Endodermal cell (in vitro differentiated cells): ENCODE data around the gene RNF5. TPM values are rescaled to one million over a fixed set of nuclear protein-coding genes. Genes with fewer than 3 reads are reported as not detected.

Source experiments
- DNase-seq: peaks from one replicate; pipeline ENCODE4 v3.0.0-alpha.2; 2017
- H3K27ac ChIP-seq: 2 replicates; pipeline ENCODE4 v1.5.1; 2013; ENCODE audit warnings: mild to moderate bottlenecking, low read depth, low read length, moderate library complexity
- H3K27me3 ChIP-seq: 2 replicates; pipeline ENCODE4 v1.6.1; 2013; ENCODE audit warnings: mild to moderate bottlenecking, low read length, moderate library complexity; ENCODE audit not compliant: insufficient read depth, control insufficient read depth, poor library complexity, severe bottlenecking
- H3K36me3 ChIP-seq: 2 replicates; pipeline ENCODE4 v1.7.0; 2013; ENCODE audit warnings: mild to moderate bottlenecking, low read length, moderate library complexity; ENCODE audit not compliant: control insufficient read depth, insufficient read depth
- H3K4me1 ChIP-seq: one replicate; pipeline ENCODE4 v1.7.0; 2013; ENCODE audit warnings: low read length; ENCODE audit not compliant: control insufficient read depth, insufficient read depth
- H3K4me3 ChIP-seq: 2 replicates; pipeline ENCODE4 v1.5.1; 2013; ENCODE audit warnings: mild to moderate bottlenecking, low read length, moderate library complexity
- H3K9ac ChIP-seq: 2 replicates; pipeline ENCODE4 v1.6.1; 2013; ENCODE audit warnings: mild to moderate bottlenecking, low read length, moderate library complexity; ENCODE audit not compliant: poor library complexity, severe bottlenecking; ENCODE audit errors: extremely low read depth
- H3K9me3 ChIP-seq: 2 replicates; pipeline ENCODE4 v1.6.1; 2013; ENCODE audit warnings: mild to moderate bottlenecking, low read length, moderate library complexity; ENCODE audit not compliant: control insufficient read depth
- H3K27ac Mint-ChIP-seq: 2 replicates; pipeline ENCODE4 v1.8.0; 2020; ENCODE audit warnings: mixed read lengths
- H3K27me3 Mint-ChIP-seq: 2 replicates; pipeline ENCODE4 v1.8.0; 2021; ENCODE audit warnings: mild to moderate bottlenecking, mixed read lengths; ENCODE audit not compliant: insufficient read depth
- H3K36me3 Mint-ChIP-seq: 2 replicates; pipeline ENCODE4 v1.8.0; 2020; ENCODE audit warnings: low read depth, mixed read lengths
- H3K4me1 Mint-ChIP-seq: 2 replicates; pipeline ENCODE4 v1.8.0; 2020; ENCODE audit warnings: mixed read lengths
- H3K4me3 Mint-ChIP-seq: 2 replicates; pipeline ENCODE4 v1.8.0; 2020; ENCODE audit warnings: mild to moderate bottlenecking, moderate library complexity, mixed read lengths
- H3K9me3 Mint-ChIP-seq: 2 replicates; pipeline ENCODE4 v1.8.0; 2020; ENCODE audit warnings: mild to moderate bottlenecking, mixed read lengths
- CTCF ChIP-seq: fragments of 200-600 bp; sonication (generic); conservative IDR thresholded peaks from 2 replicates; pipeline ENCODE4 v1.5.0; 2021; ENCODE audit warnings: antibody characterized with exemption, mild to moderate bottlenecking
- WGBS, 2 experiments: methylation state at CpG; one replicate each; pipeline versions ENCODE4 v1.1.5 to v1.1.7; 2013; ENCODE audit warnings: missing lambda C conversion rate in 2 of 2, mixed read lengths in 1 of 2; ENCODE audit not compliant: insufficient coverage in 1 of 2, insufficient read length in 1 of 2; 5-methylcytosine and 5-hydroxymethylcytosine counted together
- total RNA-seq, 2 donors: library from RNA; stranded (reverse); fragmentation: NEBNext Ultra II Directional in 1 of 2; extraction: Animal tissue kit (Norgen Biotek cat#: 25700) in 1 of 2; gene quantifications; 2 replicates in 1 of 2; 3 replicates in 1 of 2; pipeline ENCODE4 v1.2.1, GENCODE V29; 2021

Gene RNF5
- total RNA-seq, 2 donors from 2014 or later: 68.0 to 71.3 TPM

GRCh38 chr6:32170294-32170693 is 7.9 kb upstream of the RNF5 start:
- no peaks in the 10 kb centered on the region for H3K27me3 Mint-ChIP-seq
- Histone ChIP-seq H3K36me3 (peaks cover 68% of the 10 kb centered on the region), H3K4me3 (no peak overlapping the region), H3K27ac (no peak overlapping the region), H3K4me1 (peaks cover 26% of the 10 kb centered on the region), H3K9me3 (no peaks in the 10 kb centered on the region), H3K27me3 (no peaks in the 10 kb centered on the region), H3K9ac (no peak overlapping the region)
- H3K36me3 Mint-ChIP-seq: peaks cover 68% of the 10 kb centered on the region
- no peak for DNase-seq
- TF ChIP-seq CTCF: no peak
- H3K27ac Mint-ChIP-seq: peak overlapping the region; percentile 62
- no peak overlapping the region for H3K4me3 Mint-ChIP-seq
- H3K4me1 Mint-ChIP-seq: peaks cover 58% of the 10 kb centered on the region
- WGBS, 2 experiments: 94 to 97% methylated on average over 5 to 10 of the region's 11 CpGs
- H3K9me3 Mint-ChIP-seq: no peaks in the 10 kb centered on the region

- Mint-ChIP-seq H3K27me3 (no peaks in the 10 kb centered on the region), H3K27ac (peak overlapping the region; percentile 17), H3K36me3 (peaks cover 60% of the 10 kb centered on the region), H3K4me1 (peaks cover 56% of the 10 kb centered on the region), H3K4me3 (no peak overlapping the region), H3K9me3 (no peaks in the 10 kb centered on the region)
- H3K9ac ChIP-seq: no peak overlapping the region
- no peak for TF ChIP-seq CTCF
- H3K27ac ChIP-seq: no peak overlapping the region
- H3K4me1 ChIP-seq: peaks cover 26% of the 10 kb centered on the region
- H3K9me3 ChIP-seq: no peaks in the 10 kb centered on the region
- WGBS, 2 experiments: 93 to 100% methylated on average over 1 to 6 of the region's 6 CpGs
- no peaks in the 10 kb centered on the region for H3K27me3 ChIP-seq
- H3K4me3 ChIP-seq: no peak overlapping the region
- no peak for DNase-seq
- peaks cover 62% of the 10 kb centered on the region for H3K36me3 ChIP-seq
These were observed 7.0 kb upstream of the RNF5 start for GRCh38 chr6:32171234-32171633.

DNA sequence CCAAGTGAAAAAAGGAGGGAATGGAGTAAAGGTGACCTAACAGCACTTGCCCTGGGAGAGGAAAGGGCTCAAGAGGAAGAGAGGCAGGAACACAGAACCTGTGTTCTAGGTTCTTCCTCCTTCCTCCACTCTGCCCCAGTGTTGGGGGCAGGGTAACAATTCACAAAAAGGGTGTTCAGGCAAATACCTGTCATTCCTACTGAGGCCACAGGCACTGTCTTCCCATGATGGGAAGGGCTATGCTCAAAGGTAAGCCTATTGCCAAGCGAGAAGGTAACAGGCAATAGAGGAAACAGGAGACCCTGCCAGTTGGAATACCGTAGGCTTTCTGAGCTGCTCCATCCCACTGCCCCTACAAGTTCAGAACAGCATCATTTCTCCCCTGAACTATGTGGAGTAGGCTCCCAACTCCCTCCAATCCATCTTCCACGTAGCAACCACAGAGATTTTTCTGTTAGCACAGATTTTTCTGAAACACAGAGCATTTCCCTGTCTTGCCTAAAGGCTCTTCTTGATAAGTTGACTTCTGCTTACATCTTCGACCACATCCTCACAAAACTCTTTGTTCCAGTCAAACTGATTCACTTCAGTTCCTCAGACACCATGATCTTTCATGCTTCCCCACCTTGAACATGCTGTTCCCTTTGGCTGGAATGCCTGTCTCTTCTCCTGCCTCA is 5.0 kb upstream of the RNF5 start:
- Histone ChIP-seq H3K4me3 (peak overlapping the region; percentile 97), H3K27ac (no peak overlapping the region), H3K4me1 (peaks cover 13% of the 10 kb centered on the region), H3K27me3 (no peaks in the 10 kb centered on the region), H3K9ac (no peak overlapping the region), H3K9me3 (no peaks in the 10 kb centered on the region), H3K36me3 (peaks cover 45% of the 10 kb centered on the region)
- peaks cover 54% of the 10 kb centered on the region for H3K4me1 Mint-ChIP-seq
- no peaks in the 10 kb centered on the region for H3K27me3 Mint-ChIP-seq
- H3K9me3 Mint-ChIP-seq: no peaks in the 10 kb centered on the region
- 86 to 94% methylated on average over 3 to 4 of the region's 4 CpGs for WGBS, 2 experiments
- H3K4me3 Mint-ChIP-seq: peak overlapping the region; percentile 78
- no peak for TF ChIP-seq CTCF
- H3K36me3 Mint-ChIP-seq: peaks cover 43% of the 10 kb centered on the region
- DNase-seq: no peak
- H3K27ac Mint-ChIP-seq: peak overlapping the region; percentile 58
